ENCODE data around the gene SCNN1A. TPM values are rescaled to one million over a fixed set of nuclear protein-coding genes. Genes with fewer than 3 reads are reported as not detected.

The SCNN1A gene
- total RNA-seq, 1 experiment from 2014 or later, result 549 TPM

DNA sequence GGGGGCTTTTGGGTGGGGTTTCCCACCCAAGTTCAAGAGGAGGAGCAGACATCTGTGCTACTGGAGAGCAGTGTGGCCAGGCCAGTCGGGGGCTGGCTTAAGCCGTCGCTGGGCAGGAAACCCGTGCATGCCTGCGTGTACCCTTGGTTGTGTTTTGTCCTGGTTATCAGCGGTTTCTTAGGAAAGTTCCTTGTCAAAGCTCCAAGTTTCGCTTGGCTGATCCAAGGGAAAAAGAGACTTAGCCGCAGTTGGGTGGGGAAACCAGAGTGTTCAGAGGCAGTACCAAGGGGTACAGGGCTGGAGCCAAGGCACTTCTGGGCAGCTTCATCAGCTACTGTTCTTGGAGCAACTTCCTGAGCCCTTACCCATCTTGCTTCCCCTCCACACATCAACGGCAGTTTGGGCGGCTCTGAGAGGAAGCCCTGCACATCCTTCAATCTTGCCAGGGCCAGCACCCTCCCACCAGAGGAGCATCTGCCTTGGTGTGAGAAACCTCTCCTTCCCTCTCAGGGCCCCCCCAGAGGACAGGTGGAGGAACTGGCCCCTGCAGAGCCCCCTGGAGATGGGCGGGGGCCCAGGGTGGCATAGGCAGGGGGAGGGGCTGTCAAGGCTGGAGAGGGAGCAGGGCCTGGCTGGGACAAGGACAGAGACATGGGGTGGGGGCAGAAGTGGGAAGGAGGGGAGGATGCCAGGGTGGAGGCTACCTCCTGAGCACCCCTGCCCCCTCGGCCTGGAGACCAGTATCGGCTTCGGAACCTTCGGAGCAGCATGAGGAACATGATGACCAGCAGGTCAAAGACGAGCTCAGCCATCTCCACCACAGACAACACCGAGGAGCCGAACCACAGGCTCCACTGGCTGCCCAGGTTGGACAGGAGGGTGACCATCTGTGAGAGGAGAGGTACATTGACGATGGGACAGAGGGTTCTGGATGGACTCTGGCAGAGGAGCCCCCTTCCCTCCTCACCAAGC, 27.7 kb downstream of the SCNN1A start:
- no peaks in the 10 kb centered on the region for H3K9me3 ChIP-seq (ENCODE audit: insufficient read depth, low read depth)
- H3K4me1 ChIP-seq (replicated peaks; ENCODE audit: insufficient read depth), result peaks cover 36% of the 10 kb centered on the region
- TF ChIP-seq EZH2 (IDR thresholded peaks at IDR 0.05; ENCODE audit: low read depth), result no peak
- TF ChIP-seq, protein P1, sequence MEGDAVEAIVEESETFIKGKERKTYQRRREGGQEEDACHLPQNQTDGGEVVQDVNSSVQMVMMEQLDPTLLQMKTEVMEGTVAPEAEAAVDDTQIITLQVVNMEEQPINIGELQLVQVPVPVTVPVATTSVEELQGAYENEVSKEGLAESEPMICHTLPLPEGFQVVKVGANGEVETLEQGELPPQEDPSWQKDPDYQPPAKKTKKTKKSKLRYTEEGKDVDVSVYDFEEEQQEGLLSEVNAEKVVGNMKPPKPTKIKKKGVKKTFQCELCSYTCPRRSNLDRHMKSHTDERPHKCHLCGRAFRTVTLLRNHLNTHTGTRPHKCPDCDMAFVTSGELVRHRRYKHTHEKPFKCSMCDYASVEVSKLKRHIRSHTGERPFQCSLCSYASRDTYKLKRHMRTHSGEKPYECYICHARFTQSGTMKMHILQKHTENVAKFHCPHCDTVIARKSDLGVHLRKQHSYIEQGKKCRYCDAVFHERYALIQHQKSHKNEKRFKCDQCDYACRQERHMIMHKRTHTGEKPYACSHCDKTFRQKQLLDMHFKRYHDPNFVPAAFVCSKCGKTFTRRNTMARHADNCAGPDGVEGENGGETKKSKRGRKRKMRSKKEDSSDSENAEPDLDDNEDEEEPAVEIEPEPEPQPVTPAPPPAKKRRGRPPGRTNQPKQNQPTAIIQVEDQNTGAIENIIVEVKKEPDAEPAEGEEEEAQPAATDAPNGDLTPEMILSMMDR (conservative IDR thresholded peaks at IDR 0.05), result no peak
- 0 out of 2 replicates have a peak, but pooled peaks cover 9% of the 10 kb centered on the region for H3K36me3 ChIP-seq (ENCODE audit: low read depth)
- BruUV-seq (replicated peaks), result TSS peak; percentile 33
- H3K4me2 ChIP-seq, result no peak overlapping the region
- H3K9me2 ChIP-seq (ENCODE audit: insufficient read depth), result no peaks in the 10 kb centered on the region
- H3K27ac ChIP-seq, result no peak overlapping the region
- no peaks in the 10 kb centered on the region for H3K27me3 ChIP-seq (ENCODE audit: insufficient read depth, low read depth)
- H3K79me2 ChIP-seq (ENCODE audit: low read depth), result no peaks in the 10 kb centered on the region
- CTCF ChIA-PET, result interaction anchor here (0.5 kb wide), 1 partner anchor 22 kb away, joined by 5 read pairs; no protein-coding TSS in a partner anchor
- H2AFZ ChIP-seq, result no peak overlapping the region
- peaks cover 51% of the 10 kb centered on the region for H3F3A ChIP-seq (ENCODE audit: insufficient read depth, low read depth)
- H4K20me1 ChIP-seq (ENCODE audit: insufficient read depth), result no peaks in the 10 kb centered on the region
- DNase-seq, result no peak
- POLR2A ChIA-PET (ENCODE audit: unreplicated experiment), result interaction anchor here (0.5 kb wide), 1 partner anchor 8 kb away, joined by 3 read pairs; no protein-coding TSS in a partner anchor
- intact Hi-C loops (cut with micrococcal nuclease; ENCODE audit: unreplicated experiment), result no loop called here
- H3K4me3 ChIP-seq, result no peak overlapping the region

DNA sequence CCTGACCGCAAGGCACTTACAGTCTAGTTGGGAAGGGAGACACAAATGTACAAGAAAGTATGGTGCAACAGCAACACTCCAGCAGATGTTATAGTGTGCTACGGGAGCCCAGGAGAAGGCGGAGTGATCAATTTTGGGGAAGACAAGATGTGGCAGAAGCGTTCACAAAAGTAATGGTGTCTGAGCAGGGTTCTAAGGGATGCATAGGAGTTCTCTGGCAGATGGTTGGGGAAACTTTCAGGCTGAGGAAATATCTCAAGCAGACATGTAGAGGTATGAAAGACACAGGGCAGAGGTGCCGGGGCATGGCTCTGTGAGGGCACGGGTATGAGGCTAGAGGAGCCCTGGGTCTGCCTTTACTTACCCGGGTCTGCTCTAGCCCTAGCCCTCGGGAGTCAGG, 28.4 kb downstream of the SCNN1A start:
- Histone ChIP-seq H4K20me1 (ENCODE audit: insufficient read depth) (no peaks in the 10 kb centered on the region), H3K79me2 (ENCODE audit: low read depth) (peaks cover 4% of the 10 kb centered on the region), H3K27me3 (ENCODE audit: insufficient read depth, low read depth) (no peaks in the 10 kb centered on the region), H3F3A (ENCODE audit: insufficient read depth, low read depth) (peaks cover 52% of the 10 kb centered on the region), H2AFZ (no peak overlapping the region), H3K4me1 (replicated peaks; ENCODE audit: insufficient read depth) (peaks cover 43% of the 10 kb centered on the region), H3K9me3 (ENCODE audit: insufficient read depth, low read depth) (no peaks in the 10 kb centered on the region), H3K9me2 (ENCODE audit: insufficient read depth) (no peaks in the 10 kb centered on the region), H3K27ac (no peak overlapping the region), H3K4me3 (no peak overlapping the region), H3K4me2 (no peak overlapping the region), H3K36me3 (ENCODE audit: low read depth) (0 out of 2 replicates have a peak, but pooled peaks cover 9% of the 10 kb centered on the region)
- CTCF ChIA-PET, result interaction anchor here (0.5 kb wide), 1 partner anchor 22 kb away, joined by 5 read pairs; no protein-coding TSS in a partner anchor
- intact Hi-C loops (cut with micrococcal nuclease; ENCODE audit: unreplicated experiment), result no loop called here
- POLR2A ChIA-PET (ENCODE audit: unreplicated experiment), result no interaction called here
- no TSS peak for BruUV-seq (replicated peaks)
- TF ChIP-seq, protein P1 (conservative IDR thresholded peaks at IDR 0.05), result no peak
- TF ChIP-seq EZH2 (IDR thresholded peaks at IDR 0.05; ENCODE audit: low read depth), result no peak
- no peak for DNase-seq

DNA sequence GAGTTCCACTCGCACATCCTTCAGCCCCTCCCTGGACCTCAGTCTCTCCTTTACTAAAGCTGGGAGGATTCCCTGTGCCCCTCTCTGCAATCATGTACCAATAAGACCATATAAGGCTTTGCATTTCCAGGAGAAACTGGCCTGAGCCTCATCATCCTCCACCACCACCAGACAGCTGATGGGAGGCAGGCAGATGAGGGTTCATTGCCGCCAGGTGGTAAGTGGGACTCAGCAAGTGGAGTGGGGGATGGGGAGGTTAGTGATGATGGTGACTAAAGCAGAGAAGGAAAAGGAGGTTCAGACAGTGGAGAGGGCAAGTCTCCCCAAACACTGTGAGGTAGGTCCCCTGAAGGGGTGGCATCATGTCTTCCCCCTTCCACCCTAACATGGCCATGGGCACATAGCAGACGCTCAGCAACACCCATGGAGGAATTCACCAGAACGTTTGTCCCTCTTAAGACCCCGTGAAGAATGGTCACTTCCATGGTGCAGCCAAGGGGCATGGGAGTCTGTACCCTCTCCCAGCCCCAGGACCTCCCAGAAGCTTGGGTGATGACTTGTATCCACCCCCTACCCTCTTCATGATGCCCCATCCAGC, 29.0 kb downstream of the SCNN1A start:
- CTCF ChIA-PET, result no interaction called here
- DNase-seq, result no peak
- Histone ChIP-seq H2AFZ (no peak overlapping the region), H3K9me3 (ENCODE audit: insufficient read depth, low read depth) (no peaks in the 10 kb centered on the region), H3K79me2 (ENCODE audit: low read depth) (peaks cover 10% of the 10 kb centered on the region), H3K36me3 (ENCODE audit: low read depth) (0 out of 2 replicates have a peak, but pooled peaks cover 9% of the 10 kb centered on the region), H3K9me2 (ENCODE audit: insufficient read depth) (no peaks in the 10 kb centered on the region), H3K4me1 (replicated peaks; ENCODE audit: insufficient read depth) (peaks cover 43% of the 10 kb centered on the region), H3F3A (ENCODE audit: insufficient read depth, low read depth) (peaks cover 52% of the 10 kb centered on the region), H3K27ac (peak overlapping the region; percentile 48; the same call in 1 of the 2 replicates), H3K4me3 (no peak overlapping the region), H4K20me1 (ENCODE audit: insufficient read depth) (no peaks in the 10 kb centered on the region), H3K27me3 (ENCODE audit: insufficient read depth, low read depth) (no peaks in the 10 kb centered on the region), H3K4me2 (peak overlapping the region; percentile 44)
- intact Hi-C loops (cut with micrococcal nuclease; ENCODE audit: unreplicated experiment), result no loop called here
- POLR2A ChIA-PET (ENCODE audit: unreplicated experiment), result interaction anchor here (0.5 to 1.6 kb wide), 5 partner anchors 10 to 36 kb away, joined by 4 to 58 read pairs (median 6); no protein-coding TSS in a partner anchor
- no TSS peak for BruUV-seq (replicated peaks)
- TF ChIP-seq EZH2 (IDR thresholded peaks at IDR 0.05; ENCODE audit: low read depth), result no peak
- TF ChIP-seq, protein P1 (conservative IDR thresholded peaks at IDR 0.05), result no peak

All from PC-9 (cell line).